Transverse colon (tissue), 4 donors: ENCODE data around the gene TRPM8. TPM values are rescaled to one million over a fixed set of nuclear protein-coding genes. Genes with fewer than 3 reads are reported as not detected.

Source experiments
- DNase-seq: peaks from one replicate; pipeline ENCODE4 v3.0.0-alpha.2; 2019
- H3K27ac ChIP-seq, 4 donors: fragments of 200-600 bp; sonication (generic); 2 replicates each; pipeline ENCODE4 v1.5.1; 2016 to 2018; ENCODE audit warnings: inconsistent platforms in 4 of 4
- H3K27me3 ChIP-seq: fragments of 200-600 bp; sonication (generic); 2 replicates; pipeline ENCODE4 v1.5.1; 2017; ENCODE audit warnings: inconsistent platforms
- H3K36me3 ChIP-seq, 4 donors: fragments of 200-600 bp; sonication (generic); 2 replicates each; pipeline ENCODE4 v1.5.1; 2017 to 2019; ENCODE audit warnings: inconsistent platforms in 4 of 4
- H3K4me1 ChIP-seq, 4 donors: fragments of 200-600 bp; sonication (generic); 2 replicates each; pipeline ENCODE4 v1.5.1; 2017 to 2020; ENCODE audit warnings: inconsistent platforms in 4 of 4
- H3K4me3 ChIP-seq, 4 donors: fragments of 200-600 bp; sonication (generic); 1 replicate in 1 of 4; 2 replicates in 3 of 4; pipeline versions ENCODE4 v1.5.1 to v1.6.1; 2017 to 2019; ENCODE audit warnings: inconsistent platforms in 4 of 4
- H3K9me3 ChIP-seq, 2 donors: fragments of 200-600 bp; sonication (generic); 2 replicates each; pipeline ENCODE4 v1.5.1; 2017 to 2019; ENCODE audit warnings: inconsistent platforms in 2 of 2
- CTCF ChIP-seq, 5 experiments: fragments of 200-600 bp in 3 of 5; fragments of 450-650 bp in 2 of 5; sonication (generic) in 3 of 5; IDR thresholded peaks; 1 replicate in 2 of 5; 2 replicates in 3 of 5; pipeline ENCODE4 v1.5.1; 2016 to 2017; ENCODE audit warnings: antibody characterized with exemption in 5 of 5, inconsistent platforms in 3 of 5, mild to moderate bottlenecking in 2 of 5, moderate library complexity in 1 of 5
- EP300 ChIP-seq: sonication (generic); formaldehyde crosslinking; IDR thresholded peaks from one replicate; pipeline ENCODE4 v1.6.1; 2017; ENCODE audit warnings: antibody characterized with exemption, low read depth
- POLR2A ChIP-seq: fragments of 450-650 bp; IDR thresholded peaks from one replicate; pipeline ENCODE4 v1.6.1; 2016; ENCODE audit warnings: antibody characterized with exemption, mild to moderate bottlenecking, moderate library complexity
- POLR2AphosphoS5 ChIP-seq, 3 donors: sonication (generic); formaldehyde crosslinking; IDR thresholded peaks; one replicate each; pipeline ENCODE4 v1.6.1; 2016; ENCODE audit warnings: antibody characterized with exemption in 3 of 3
- WGBS, 2 donors: methylation state at CpG; one replicate each; pipeline ENCODE4 v1.1.5; 2018; ENCODE audit warnings: low coverage in 1 of 2; 5-methylcytosine and 5-hydroxymethylcytosine counted together
- in situ Hi-C, 4 donors: fragments of 200-750 bp; cut with MboI; loops; one replicate each; pipeline versions ENCODE4 v1.15.0 to v1.15.1; 2017; ENCODE audit warnings: low sequenced_read_pairs in 3 of 4, low pct_ligation_motif_present in 1 of 4, low pct_unique_long_range_greater_than_20kb in 1 of 4
- intact Hi-C: fragments of 100-400 bp; cut with DNase I; formaldehyde crosslinking; loops from one replicate; pipeline ENCODE4 v1.15.1; 2023; ENCODE audit warnings: low total_unique reads
- total RNA-seq, 4 donors: library from RNA; depleted of rRNA; stranded (reverse); fragments of >200 nt; gene quantifications; one replicate each; pipeline ENCODE4 v1.1.0, GENCODE V29; 2016

Gene TRPM8
- total RNA-seq, 4 donors from 2014 or later, result not detected

GRCh38 chr2:234051374-234052070 is 134.3 kb downstream of the TRPM8 start:
- Histone ChIP-seq H3K4me3 (no peak overlapping the region), H3K9me3 (no peaks in the 10 kb centered on the region), H3K36me3 (no peaks in the 10 kb centered on the region), H3K4me1 (no peaks in the 10 kb centered on the region), H3K27me3 (no peaks in the 10 kb centered on the region), H3K27ac (no peak overlapping the region)
- in situ Hi-C loops, result no loop called here
- no peak for DNase-seq
- no peak for TF ChIP-seq CTCF (IDR thresholded peaks at IDR 0.05)
- no peak for TF ChIP-seq POLR2A
- TF ChIP-seq POLR2AphosphoS5 (IDR thresholded peaks at IDR 0.05), result no peak
- TF ChIP-seq EP300, result no peak
- intact Hi-C loops, result no loop called here
- 89 to 91% methylated on average over 4 of the region's 4 CpGs for WGBS, 2 donors

GRCh38 chr2:234058881-234059280 is 141.7 kb downstream of the TRPM8 start:
- TF ChIP-seq POLR2AphosphoS5 (IDR thresholded peaks at IDR 0.05), result no peak
- TF ChIP-seq CTCF (IDR thresholded peaks at IDR 0.05), result no peak
- TF ChIP-seq EP300, result no peak
- no peak for TF ChIP-seq POLR2A
- no peak overlapping the region for H3K4me3 ChIP-seq
- WGBS, 2 donors, result 82% methylated on average over 4 of the region's 4 CpGs; no CpG with 5 or more reads in 1 of the 2 donors

GRCh38 chr2:234060236-234060635 is 143.1 kb downstream of the TRPM8 start:
- in situ Hi-C loops (no loop called here), intact Hi-C loops (no loop called here)
- H3K4me1 ChIP-seq, result no peaks in the 10 kb centered on the region
- H3K27me3 ChIP-seq, result peaks cover 3% of the 10 kb centered on the region
- no peaks in the 10 kb centered on the region for H3K36me3 ChIP-seq
- H3K4me3 ChIP-seq, result no peak overlapping the region
- H3K27ac ChIP-seq, result no peak overlapping the region
- no peak for TF ChIP-seq POLR2AphosphoS5 (IDR thresholded peaks at IDR 0.05)
- TF ChIP-seq CTCF (IDR thresholded peaks at IDR 0.05), result no peak
- TF ChIP-seq POLR2A, result no peak
- TF ChIP-seq EP300, result no peak
- H3K9me3 ChIP-seq, result no peaks in the 10 kb centered on the region
- DNase-seq, result no peak
- 72 to 83% methylated on average over 1 to 8 of the region's 8 CpGs for WGBS, 2 donors

More at GRCh38 chr2:234058881-234059280, 141.7 kb downstream of the TRPM8 start:
- DNase-seq, result no peak
- intact Hi-C loops, result no loop called here
- no peak overlapping the region for H3K27ac ChIP-seq
- H3K4me1 ChIP-seq, result no peaks in the 10 kb centered on the region
- H3K9me3 ChIP-seq, result no peaks in the 10 kb centered on the region
- H3K27me3 ChIP-seq, result peaks cover 3% of the 10 kb centered on the region
- no peaks in the 10 kb centered on the region for H3K36me3 ChIP-seq
- in situ Hi-C loops, result no loop called here

GRCh38 chr2:234061624-234062257 is 144.6 kb downstream of the TRPM8 start:
- Histone ChIP-seq H3K4me3 (no peak overlapping the region), H3K4me1 (no peaks in the 10 kb centered on the region), H3K27ac (no peak overlapping the region), H3K9me3 (no peaks in the 10 kb centered on the region), H3K27me3 (peaks cover 3% of the 10 kb centered on the region), H3K36me3 (no peaks in the 10 kb centered on the region)
- TF ChIP-seq POLR2AphosphoS5 (IDR thresholded peaks at IDR 0.05), result no peak
- TF ChIP-seq POLR2A, result no peak
- TF ChIP-seq EP300, result no peak
- no peak for TF ChIP-seq CTCF (IDR thresholded peaks at IDR 0.05)
- 63 to 77% methylated on average over 3 to 6 of the region's 6 CpGs for WGBS, 2 donors
- intact Hi-C loops (no loop called here), in situ Hi-C loops (no loop called here)
- no peak for DNase-seq
